ENCODE data around the gene U2AF2.

DNA sequence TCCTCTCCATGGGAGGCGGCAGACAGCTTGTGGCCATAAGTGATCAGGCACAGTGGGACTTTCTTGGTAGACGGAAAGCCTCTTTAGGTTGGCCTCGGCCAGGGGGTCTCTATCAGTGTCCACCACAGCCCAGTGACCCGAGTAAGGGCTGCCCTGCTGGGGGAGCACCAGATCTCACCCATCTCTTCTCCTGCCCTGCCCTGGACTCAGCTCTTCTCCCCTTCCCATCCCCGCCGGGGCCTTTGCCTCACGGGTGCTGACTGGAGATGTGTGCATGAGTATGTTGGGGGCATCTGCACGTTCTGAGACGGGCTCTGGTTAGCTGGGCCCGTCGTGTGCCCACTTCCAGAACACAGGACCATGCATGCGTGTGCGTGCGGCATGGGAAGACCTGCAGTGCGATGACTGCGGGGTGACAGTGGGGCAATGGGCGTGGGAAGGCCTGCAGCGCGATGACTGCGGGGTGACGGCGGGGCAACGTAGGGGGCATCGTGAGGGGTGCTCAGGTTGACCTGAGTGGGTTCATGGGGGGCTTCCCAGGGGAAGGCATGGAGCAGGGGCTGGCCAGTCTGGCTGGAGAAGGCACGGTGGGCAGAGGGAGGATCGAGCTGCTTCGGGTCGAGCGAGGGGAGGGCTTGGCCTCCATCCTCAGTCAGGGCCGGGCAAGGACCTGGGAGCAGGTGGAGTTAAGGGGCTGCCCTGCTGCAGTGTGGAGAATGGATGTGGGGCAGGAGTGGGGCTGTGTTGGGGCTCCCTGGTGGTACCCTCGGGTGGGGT, 36.1 kb downstream of the U2AF2 start:
- TF ChIP-seq EZH2phosphoT487 (IDR thresholded peaks at IDR 0.05; ENCODE audit: insufficient read depth, low read depth) (no peak), EZH2 (IDR thresholded peaks at IDR 0.05; ENCODE audit: insufficient read depth, poor library complexity, severe bottlenecking) (no peak)

Data from GM23248 (cell line).